H1 (cell line): ENCODE data around the gene ISX. TPM values are rescaled to one million over a fixed set of nuclear protein-coding genes. Genes with fewer than 3 reads are reported as not detected.

Experiments
- CTCF ChIA-PET: fragments of 300-600 bp; sonication (Branson Sonifier 250); formaldehyde crosslinking; loops from one replicate; lab custom pipeline; 2021; ENCODE audit not compliant: partially characterized antibody; lab: Charles Lee
- POLR2A ChIA-PET: fragments of 300-600 bp; sonication (Branson Sonifier 250); formaldehyde crosslinking; loops from one replicate; lab custom pipeline; 2021; ENCODE audit warnings: inconsistent platforms; ENCODE audit not compliant: partially characterized antibody; lab: Charles Lee
- DNase-seq, 2 experiments: peaks; one replicate each; pipeline versions ENCODE4 v3.0.0 to v3.0.0-alpha.2; 2010 to 2022; ENCODE audit warnings: low spot score in 2 of 2, low read depth in 1 of 2, mixed read lengths in 1 of 2
- FAIRE-seq: peaks from 2 replicates; lab custom pipeline; 2011; peaks lifted over from hg19 to GRCh38; lab: Jason Lieb, UNC
- H2AFZ ChIP-seq: 2 replicates; pipeline ENCODE4 v1.8.1; 2012; ENCODE audit warnings: low read length, inconsistent platforms
- H2AK5ac ChIP-seq: 2 replicates; pipeline ENCODE4 v1.6.1; 2013; ENCODE audit warnings: low read depth, low read length
- H2BK120ac ChIP-seq: replicated peaks from 2 replicates; pipeline ENCODE3; 2013; ENCODE audit warnings: low read depth, low read length, inconsistent platforms
- H2BK12ac ChIP-seq: 2 replicates; pipeline ENCODE4 v1.6.1; 2013; ENCODE audit warnings: low read depth, low read length
- H2BK15ac ChIP-seq: 2 replicates; pipeline ENCODE4 v1.6.1; 2013; ENCODE audit warnings: low read length
- H2BK20ac ChIP-seq: 2 replicates; pipeline ENCODE4 v1.6.1; 2013; ENCODE audit warnings: low read length
- H2BK5ac ChIP-seq: 2 replicates; pipeline ENCODE4 v1.6.1; 2013; ENCODE audit warnings: low read depth, low read length
- H3K14ac ChIP-seq: 2 replicates; pipeline ENCODE4 v1.6.1; 2013; ENCODE audit warnings: inconsistent platforms; ENCODE audit not compliant: insufficient read length
- H3K18ac ChIP-seq: 2 replicates; pipeline ENCODE4 v1.6.1; 2013; ENCODE audit warnings: low read length; ENCODE audit errors: extremely low read depth
- H3K23ac ChIP-seq: 2 replicates; pipeline ENCODE4 v1.6.1; 2013; ENCODE audit warnings: inconsistent platforms; ENCODE audit not compliant: insufficient read length
- H3K23me2 ChIP-seq: 2 replicates; pipeline ENCODE4 v1.6.1; 2013; ENCODE audit warnings: low read depth, low read length
- H3K27ac ChIP-seq: 2 replicates; pipeline ENCODE4 v1.6.1; 2011; ENCODE audit warnings: low read depth, low read length, inconsistent platforms
- H3K27me3 ChIP-seq, 4 experiments: replicated peaks in 1 of 4; 1 replicate in 1 of 4; 2 replicates in 3 of 4; pipeline versions ENCODE4 v1.6.1 to v1.8.1; 2011 to 2013; ENCODE audit warnings: low read length in 3 of 4, mild to moderate bottlenecking in 3 of 4, inconsistent platforms in 2 of 4, mixed read lengths in 2 of 4, moderate library complexity in 1 of 4; ENCODE audit not compliant: control insufficient read depth in 3 of 4, insufficient read depth in 3 of 4; ENCODE audit errors: extremely low read depth in 1 of 4
- H3K36me3 ChIP-seq, 4 experiments: 2 replicates each; pipeline versions ENCODE4 v1.6.1 to v1.8.1; 2011 to 2013; ENCODE audit warnings: mild to moderate bottlenecking in 4 of 4, low read length in 3 of 4, moderate library complexity in 2 of 4, control low read depth in 1 of 4, inconsistent platforms in 1 of 4; ENCODE audit not compliant: insufficient read depth in 4 of 4, control insufficient read depth in 2 of 4
- H3K4ac ChIP-seq: replicated peaks from 2 replicates; pipeline ENCODE3; 2013; ENCODE audit warnings: low read length, low read depth, mixed read lengths, inconsistent platforms; ENCODE audit not compliant: insufficient read length
- H3K4me1 ChIP-seq, 4 experiments: replicated peaks in 1 of 4; 1 replicate in 1 of 4; 2 replicates in 3 of 4; pipeline versions ENCODE4 v1.6.1 to v1.8.1; 2011 to 2013; ENCODE audit warnings: low read length in 3 of 4, inconsistent platforms in 2 of 4, mixed read lengths in 1 of 4; ENCODE audit not compliant: insufficient read depth in 4 of 4, control insufficient read depth in 3 of 4
- H3K4me2 ChIP-seq, 2 experiments: 2 replicates each; pipeline versions ENCODE4 v1.6.1 to v1.8.1; 2011 to 2013; ENCODE audit warnings: low read depth in 2 of 2, low read length in 2 of 2, control low read depth in 1 of 2, inconsistent platforms in 1 of 2, mild to moderate bottlenecking in 1 of 2; ENCODE audit not compliant: insufficient read depth in 1 of 2
- H3K4me3 ChIP-seq, 4 experiments: fragments of 200-600, 300-600 bp in 1 of 4; sonication (generic), shearing (Covaris generic), sonication (Bioruptor Twin) in 1 of 4; 2 replicates each; pipeline versions ENCODE4 v1.5.1 to v1.8.1; 2011 to 2016; ENCODE audit warnings: low read length in 4 of 4, low read depth in 3 of 4, control low read depth in 2 of 4, inconsistent platforms in 2 of 4, mild to moderate bottlenecking in 2 of 4, mixed read lengths in 1 of 4, moderate library complexity in 1 of 4; ENCODE audit not compliant: insufficient read depth in 2 of 4; ENCODE audit errors: extremely low read depth in 1 of 4
- H3K56ac ChIP-seq: replicated peaks from 2 replicates; pipeline ENCODE3; 2013; ENCODE audit warnings: low read depth, mild to moderate bottlenecking, mixed read lengths, low read length, inconsistent platforms; ENCODE audit not compliant: insufficient read length
- H3K79me1 ChIP-seq: 2 replicates; pipeline ENCODE4 v1.6.1; 2013; ENCODE audit warnings: low read depth, low read length, control low read depth
- H3K79me2 ChIP-seq, 2 experiments: 2 replicates each; pipeline versions ENCODE4 v1.6.1 to v1.8.1; 2012 to 2013; ENCODE audit warnings: low read length in 2 of 2, mild to moderate bottlenecking in 2 of 2, inconsistent platforms in 1 of 2; ENCODE audit not compliant: insufficient read depth in 2 of 2, control insufficient read depth in 1 of 2
- H3K9ac ChIP-seq, 4 experiments: replicated peaks in 1 of 4; 1 replicate in 1 of 4; 2 replicates in 3 of 4; pipeline versions ENCODE4 v1.6.1 to v1.8.1; 2011 to 2013; ENCODE audit warnings: low read depth in 3 of 4, low read length in 3 of 4, control low read depth in 2 of 4, mild to moderate bottlenecking in 2 of 4, moderate library complexity in 2 of 4, inconsistent platforms in 1 of 4; ENCODE audit errors: extremely low read depth in 1 of 4
- H3K9me3 ChIP-seq, 2 experiments: 2 replicates each; pipeline versions ENCODE4 v1.6.1 to v1.8.1; 2012 to 2013; ENCODE audit warnings: mild to moderate bottlenecking in 2 of 2, moderate library complexity in 2 of 2, control low read depth in 1 of 2, inconsistent platforms in 1 of 2, low read depth in 1 of 2, low read length in 1 of 2, mixed read lengths in 1 of 2; ENCODE audit not compliant: insufficient read depth in 2 of 2
- H4K20me1 ChIP-seq, 2 experiments: replicated peaks in 1 of 2; 2 replicates each; pipeline versions ENCODE3 to v1.8.1; 2011 to 2013; ENCODE audit warnings: inconsistent platforms in 2 of 2, low read length in 2 of 2, mild to moderate bottlenecking in 1 of 2; ENCODE audit not compliant: insufficient read depth in 2 of 2, control insufficient read depth in 1 of 2
- H4K5ac ChIP-seq: 2 replicates; pipeline ENCODE4 v1.6.1; 2013; ENCODE audit warnings: low read length, low read depth, mixed read lengths, inconsistent platforms; ENCODE audit not compliant: insufficient read length
- H4K8ac ChIP-seq: 2 replicates; pipeline ENCODE4 v1.8.0; 2013; ENCODE audit warnings: mild to moderate bottlenecking, moderate library complexity, low read length, inconsistent platforms; ENCODE audit not compliant: insufficient read depth; ENCODE audit errors: extremely low read depth
- H4K91ac ChIP-seq: replicated peaks from 2 replicates; pipeline ENCODE3; 2013; ENCODE audit warnings: low read length, mixed read lengths, inconsistent platforms; ENCODE audit not compliant: insufficient read length
- EP300 ChIP-seq, 2 experiments: IDR thresholded peaks; 1 replicate in 1 of 2; 2 replicates in 1 of 2; pipeline ENCODE4 v1.6.1; 2011 to 2012; ENCODE audit warnings: low read depth in 2 of 2, low read length in 2 of 2, mild to moderate bottlenecking in 2 of 2, borderline replicate concordance in 1 of 2, inconsistent platforms in 1 of 2, moderate library complexity in 1 of 2
- EZH2 ChIP-seq: fragments of 200-600 bp; sonication (generic); IDR thresholded peaks from 2 replicates; pipeline ENCODE4 v1.7.1; 2012; ENCODE audit warnings: low read depth, mild to moderate bottlenecking, moderate library complexity, low read length, inconsistent platforms; ENCODE audit not compliant: severe bottlenecking
- FOSL1 ChIP-seq: IDR thresholded peaks from 2 replicates; pipeline ENCODE4 v1.6.1; 2011; ENCODE audit warnings: mild to moderate bottlenecking, low read depth, low read length, moderate library complexity; ENCODE audit not compliant: insufficient read depth
- HDAC2 ChIP-seq, 2 experiments: fragments of 300-600 bp in 1 of 2; sonication (generic) in 1 of 2; IDR thresholded peaks; 2 replicates each; pipeline ENCODE4 v1.6.1; 2011 to 2012; ENCODE audit warnings: low read depth in 2 of 2, low read length in 2 of 2, mild to moderate bottlenecking in 2 of 2, moderate library complexity in 2 of 2, borderline replicate concordance in 1 of 2, inconsistent platforms in 1 of 2
- JUN ChIP-seq: IDR thresholded peaks from 2 replicates; pipeline ENCODE4 v1.6.1; 2011; ENCODE audit warnings: low read depth, mild to moderate bottlenecking, improper control_type of control experiment, low read length
- KDM4A ChIP-seq: IDR thresholded peaks from one replicate; pipeline ENCODE4 v1.7.1; 2012; ENCODE audit warnings: low read depth, mild to moderate bottlenecking, moderate library complexity, low read length, inconsistent platforms; ENCODE audit not compliant: severe bottlenecking
- TEAD4 ChIP-seq: IDR thresholded peaks from 2 replicates; pipeline ENCODE4 v1.6.1; 2012; ENCODE audit warnings: low read depth, low read length, inconsistent platforms, mixed read lengths
- WGBS, 2 experiments: shearing (Covaris generic) in 1 of 2; methylation state at CpG; one replicate each; pipeline versions ENCODE4 v1.1.6 to v1.1.7; 2013 to 2015; ENCODE audit warnings: low lambda C conversion rate in 2 of 2, mixed read lengths in 2 of 2, inconsistent platforms in 1 of 2, low coverage in 1 of 2, missing lambda C conversion rate in 1 of 2; ENCODE audit not compliant: insufficient replicate concordance in 2 of 2, insufficient coverage in 1 of 2, insufficient read length in 1 of 2; ENCODE audit errors: extremely low coverage in 1 of 2, missing lambda C conversion rate in 1 of 2; 5-methylcytosine and 5-hydroxymethylcytosine counted together
- polyA plus RNA-seq, 7 experiments: library from polyadenylated mRNA; depleted of rRNA in 3 of 7; stranded (reverse) in 5 of 7; unstranded in 2 of 7; fragments of >200 nt in 5 of 7; fragments of 200-250 nt in 2 of 7; gene quantifications; 1 replicate in 5 of 7; 2 replicates in 1 of 7; 4 replicates in 1 of 7; pipeline versions ENCODE4 v1.2.1 to v1.2.3, GENCODE V29; 2011 to 2013; ENCODE audit warnings: missing spikeins in 2 of 7, mixed read lengths in 2 of 7
- total RNA-seq: library from RNA; stranded (reverse); fragmentation: NEBNext Ultra II Directional; extraction: Animal tissue kit (Norgen Biotek cat#: 25700); gene quantifications from 2 replicates; pipeline ENCODE4 v1.2.1, GENCODE V29; 2021

ISX gene
- total and polyA plus RNA-seq, 2 of the 8 experiments (the other 6 are each of a cell fraction or from before 2014, with no cell fraction given), result not detected

- H3K23me2 ChIP-seq, result no peaks in the 10 kb centered on the region; the same call in 1 of the 2 replicates
- 83% methylated on average over 1 of the region's 1 CpG; no CpG with 5 or more reads in 1 of the 2 experiments for WGBS, 2 experiments
- H3K4me3 ChIP-seq, result no peak overlapping the region
- no peaks in the 10 kb centered on the region for H3K27me3 ChIP-seq
- H4K91ac ChIP-seq, result no peak overlapping the region
- H3K4ac ChIP-seq, result no peak overlapping the region
- no peaks in the 10 kb centered on the region for H3K79me2 ChIP-seq
- no peak overlapping the region for H2BK20ac ChIP-seq
- ChIA-PET CTCF (interaction anchor here (0.7 to 1.7 kb wide), 2 partner anchors 10 to 12 kb away, joined by 3 to 5 read pairs; no protein-coding TSS in a partner anchor), POLR2A (no interaction called here)
- no peak overlapping the region for H4K5ac ChIP-seq
- H4K8ac ChIP-seq, result no peak overlapping the region
- H2BK120ac ChIP-seq, result no peak overlapping the region
- no peak overlapping the region for H2BK12ac ChIP-seq
- H2BK15ac ChIP-seq, result no peak overlapping the region
- H3K4me2 ChIP-seq, result no peak overlapping the region
- FAIRE-seq, result no peak
- H2AK5ac ChIP-seq, result no peak overlapping the region
- no peak overlapping the region for H2BK5ac ChIP-seq
- H3K56ac ChIP-seq, result no peak overlapping the region
- no peaks in the 10 kb centered on the region for H4K20me1 ChIP-seq
- H3K4me1 ChIP-seq, result no peaks in the 10 kb centered on the region
- DNase-seq, result no peak
- H3K18ac ChIP-seq, result no peak overlapping the region
- H3K27ac ChIP-seq, result no peak overlapping the region
- H3K9me3 ChIP-seq, result no peaks in the 10 kb centered on the region; a peak in 1 of 4 replicates
- no peaks in the 10 kb centered on the region for H3K36me3 ChIP-seq
- H2AFZ ChIP-seq, result no peak overlapping the region
- H3K9ac ChIP-seq, result no peak overlapping the region
- TF ChIP-seq TEAD4 (no peak), JUN (no peak), KDM4A (no peak), FOSL1 (no peak), EP300 (IDR thresholded peaks at IDR 0.05; ENCODE audit: borderline replicate concordance in 1 of 2, low read depth in 2 of 2, low read length in 2 of 2) (no peak), HDAC2 (IDR thresholded peaks at IDR 0.05; ENCODE audit: borderline replicate concordance in 1 of 2, low read depth in 2 of 2, low read length in 2 of 2) (no peak), EZH2 (no peak)
- no peak overlapping the region for H3K14ac ChIP-seq
- H3K79me1 ChIP-seq, result no peaks in the 10 kb centered on the region
- no peak overlapping the region for H3K23ac ChIP-seq
Measured at GRCh38 chr22:35092406-35092805, 26.4 kb downstream of the ISX start.
